ENCODE measurements around the gene PRKN.

PRKN gene

GRCh38 chr6:162710419-162710818, 17.1 kb downstream of the PRKN start:
- H3K4me2 ChIP-seq (ENCODE audit: low read length), result no peak overlapping the region
- H3K27ac ChIP-seq (ENCODE audit: low read length), result no peak overlapping the region
- no peak overlapping the region for H3K4me3 ChIP-seq (ENCODE audit: low read length)
- no peaks in the 10 kb centered on the region for H3K79me2 ChIP-seq (ENCODE audit: low read length)
- TF ChIP-seq EZH2phosphoT487 (IDR thresholded peaks at IDR 0.05; ENCODE audit: low read depth) (no peak), CTCF (IDR thresholded peaks at IDR 0.05; ENCODE audit: low read depth, low read length) (no peak)
- H3K36me3 ChIP-seq (replicated peaks; ENCODE audit: low read depth, low read length), result no peaks in the 10 kb centered on the region
- no peaks in the 10 kb centered on the region for H3K9me3 ChIP-seq (ENCODE audit: insufficient read depth, low read length)
- no peaks in the 10 kb centered on the region for H3K27me3 ChIP-seq (ENCODE audit: low read depth, low read length)
- no peak overlapping the region for H3K9ac ChIP-seq (ENCODE audit: low read length)
- no peak overlapping the region for H2AFZ ChIP-seq (ENCODE audit: low read depth, low read length)
- H4K20me1 ChIP-seq (ENCODE audit: insufficient read depth, low read length), result no peaks in the 10 kb centered on the region
- H3K4me1 ChIP-seq (ENCODE audit: low read length), result no peaks in the 10 kb centered on the region

GRCh38 chr6:162709431-162709830, 18.1 kb downstream of the PRKN start:
- TF ChIP-seq CTCF (IDR thresholded peaks at IDR 0.05; ENCODE audit: low read depth, low read length) (no peak), EZH2phosphoT487 (IDR thresholded peaks at IDR 0.05; ENCODE audit: low read depth) (no peak)
- no peak overlapping the region for H3K27ac ChIP-seq (ENCODE audit: low read length)
- no peak overlapping the region for H3K9ac ChIP-seq (ENCODE audit: low read length)
- no peaks in the 10 kb centered on the region for H3K36me3 ChIP-seq (replicated peaks; ENCODE audit: low read depth, low read length)
- H3K4me1 ChIP-seq (ENCODE audit: low read length), result no peaks in the 10 kb centered on the region
- no peaks in the 10 kb centered on the region for H4K20me1 ChIP-seq (ENCODE audit: insufficient read depth, low read length)
- H3K79me2 ChIP-seq (ENCODE audit: low read length), result no peaks in the 10 kb centered on the region
- no peaks in the 10 kb centered on the region for H3K9me3 ChIP-seq (ENCODE audit: insufficient read depth, low read length)
- H3K27me3 ChIP-seq (ENCODE audit: low read depth, low read length), result no peaks in the 10 kb centered on the region
- H3K4me2 ChIP-seq (ENCODE audit: low read length), result no peak overlapping the region
- no peak overlapping the region for H3K4me3 ChIP-seq (ENCODE audit: low read length)
- H2AFZ ChIP-seq (ENCODE audit: low read depth, low read length), result no peak overlapping the region

- Histone ChIP-seq H3K27me3 (ENCODE audit: low read depth, low read length) (no peaks in the 10 kb centered on the region), H3K4me2 (ENCODE audit: low read length) (no peak overlapping the region), H3K27ac (ENCODE audit: low read length) (no peak overlapping the region), H4K20me1 (ENCODE audit: insufficient read depth, low read length) (no peaks in the 10 kb centered on the region), H3K9ac (ENCODE audit: low read length) (no peak overlapping the region), H2AFZ (ENCODE audit: low read depth, low read length) (no peak overlapping the region), H3K79me2 (ENCODE audit: low read length) (no peaks in the 10 kb centered on the region), H3K36me3 (replicated peaks; ENCODE audit: low read depth, low read length) (no peaks in the 10 kb centered on the region), H3K4me3 (ENCODE audit: low read length) (no peak overlapping the region), H3K9me3 (ENCODE audit: insufficient read depth, low read length) (no peaks in the 10 kb centered on the region), H3K4me1 (ENCODE audit: low read length) (no peaks in the 10 kb centered on the region)
- TF ChIP-seq EZH2phosphoT487 (IDR thresholded peaks at IDR 0.05; ENCODE audit: low read depth) (no peak), CTCF (IDR thresholded peaks at IDR 0.05; ENCODE audit: low read depth, low read length) (no peak)
Observed at GRCh38 chr6:162708971-162709370, 18.6 kb downstream of the PRKN start.

GRCh38 chr6:162706232-162706631, 21.3 kb downstream of the PRKN start:
- H3K79me2 ChIP-seq (ENCODE audit: low read length), result no peaks in the 10 kb centered on the region
- H3K9me3 ChIP-seq (ENCODE audit: insufficient read depth, low read length), result no peaks in the 10 kb centered on the region
- H3K9ac ChIP-seq (ENCODE audit: low read length), result no peak overlapping the region
- no peak overlapping the region for H3K27ac ChIP-seq (ENCODE audit: low read length)
- no peak overlapping the region for H2AFZ ChIP-seq (ENCODE audit: low read depth, low read length)
- TF ChIP-seq EZH2phosphoT487 (IDR thresholded peaks at IDR 0.05; ENCODE audit: low read depth) (no peak), CTCF (IDR thresholded peaks at IDR 0.05; ENCODE audit: low read depth, low read length) (no peak)
- no peaks in the 10 kb centered on the region for H4K20me1 ChIP-seq (ENCODE audit: insufficient read depth, low read length)
- H3K4me2 ChIP-seq (ENCODE audit: low read length), result no peak overlapping the region
- no peaks in the 10 kb centered on the region for H3K27me3 ChIP-seq (ENCODE audit: low read depth, low read length)
- no peaks in the 10 kb centered on the region for H3K36me3 ChIP-seq (replicated peaks; ENCODE audit: low read depth, low read length)
- no peak overlapping the region for H3K4me3 ChIP-seq (ENCODE audit: low read length)
- H3K4me1 ChIP-seq (ENCODE audit: low read length), result no peaks in the 10 kb centered on the region

Measured in OCI-LY3 (cell line).